ENCODE results near the gene NRIP1. TPM values are rescaled to one million over a fixed set of nuclear protein-coding genes. Genes with fewer than 3 reads are reported as not detected.

The NRIP1 gene
- total and polyA plus RNA-seq, 2 donors (not counting 3 experiments of a cell fraction or from before 2014, with no cell fraction given) = 2.8 to 24.0 TPM

DNA sequence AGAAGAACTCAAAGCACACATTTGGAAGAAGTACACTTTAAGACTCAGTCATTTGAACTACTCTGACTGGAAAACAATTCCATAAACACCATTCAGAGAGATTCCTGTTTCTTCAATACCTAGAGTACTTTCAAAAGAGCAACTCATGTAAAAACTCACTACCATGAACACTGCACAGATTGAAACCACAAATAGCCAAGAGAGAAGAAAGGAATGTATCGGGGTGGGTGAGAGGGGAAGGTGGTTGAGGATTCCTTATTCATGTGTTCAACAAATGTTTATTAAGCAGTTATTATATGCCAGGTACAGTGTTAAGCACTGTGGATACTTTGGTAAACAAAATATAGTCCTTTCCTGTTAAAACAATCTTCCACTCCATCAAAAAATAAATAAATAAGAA is 64.7 kb downstream of the NRIP1 start:
- CTCF ChIA-PET = no interaction called here
- H3K4me2 ChIP-seq (ENCODE audit: insufficient read depth, low read length) = no peak overlapping the region
- intact Hi-C loops (cut with micrococcal nuclease) = no loop called here

More for the DNA sequence above, 64.7 kb downstream of the NRIP1 start:
- DNase-seq (ENCODE audit: low read depth, low spot score) = no peak
- no peaks in the 10 kb centered on the region for H3K9me3 ChIP-seq (replicated peaks; ENCODE audit: control insufficient read depth, insufficient read depth, low read length)
- POLR2A ChIA-PET = no interaction called here
- H3K9me1 ChIP-seq (replicated peaks; ENCODE audit: control insufficient read depth, extremely low read depth, insufficient read depth, low read length) = no peaks in the 10 kb centered on the region
- H4K20me1 ChIP-seq (replicated peaks; ENCODE audit: control insufficient read depth, extremely low read depth, insufficient read depth, low read length) = peaks cover 5% of the 10 kb centered on the region
- no peak for FAIRE-seq
- H2AFZ ChIP-seq (ENCODE audit: low read depth, low read length) = no peak overlapping the region
- dilution Hi-C loops (cut with MboI; ENCODE audit: extremely low pct_ligation_motif_present, low sequenced_read_pairs) = no loop called here
- no peaks in the 10 kb centered on the region for H3K27me3 ChIP-seq (ENCODE audit: control insufficient read depth in 2 of 2, insufficient read depth in 2 of 2, low read length in 2 of 2)
- no peak overlapping the region for H3K4me3 ChIP-seq (replicated peaks in 1 of 3; ENCODE audit: insufficient read depth in 1 of 3, low read depth in 1 of 3, low read length in 3 of 3)
- BruUV-seq (replicated peaks) = no TSS peak
- peaks cover 21% of the 10 kb centered on the region for H3K4me1 ChIP-seq (ENCODE audit: control insufficient read depth, extremely low read depth, insufficient read depth, low read length)
- H3K9ac ChIP-seq (replicated peaks; ENCODE audit: extremely low read depth, insufficient read depth, low read length) = no peak overlapping the region
- no peaks in the 10 kb centered on the region for H3K36me3 ChIP-seq (ENCODE audit: control insufficient read depth in 2 of 2, extremely low read depth in 1 of 2, insufficient read depth in 2 of 2, low read length in 2 of 2)
- TF ChIP-seq POLR2AphosphoS5 (IDR thresholded peaks at IDR 0.05; ENCODE audit: insufficient read depth, low read depth, low read length) (no peak), JUN (IDR thresholded peaks at IDR 0.05; ENCODE audit: borderline replicate concordance, insufficient read depth, insufficient read length, low read depth) (no peak), POLR2A (IDR thresholded peaks at IDR 0.05; ENCODE audit: low read depth, low read length) (no peak), EZH2 (IDR thresholded peaks at IDR 0.05; ENCODE audit: borderline replicate concordance, low read depth, low read length, severe bottlenecking) (no peak), GATA2 (IDR thresholded peaks at IDR 0.05; ENCODE audit: insufficient read depth, insufficient read length, low read depth, low read length) (no peak), MYC (IDR thresholded peaks at IDR 0.05; ENCODE audit: low read depth, low read length) (no peak), FOS (IDR thresholded peaks at IDR 0.05; ENCODE audit: borderline replicate concordance, insufficient read depth, low read length) (no peak)
- TF ChIP-seq, protein P1, sequence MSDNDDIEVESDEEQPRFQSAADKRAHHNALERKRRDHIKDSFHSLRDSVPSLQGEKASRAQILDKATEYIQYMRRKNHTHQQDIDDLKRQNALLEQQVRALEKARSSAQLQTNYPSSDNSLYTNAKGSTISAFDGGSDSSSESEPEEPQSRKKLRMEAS (IDR thresholded peaks at IDR 0.05; ENCODE audit: insufficient read depth, insufficient read length) = no peak
- TF ChIP-seq, protein P2, sequence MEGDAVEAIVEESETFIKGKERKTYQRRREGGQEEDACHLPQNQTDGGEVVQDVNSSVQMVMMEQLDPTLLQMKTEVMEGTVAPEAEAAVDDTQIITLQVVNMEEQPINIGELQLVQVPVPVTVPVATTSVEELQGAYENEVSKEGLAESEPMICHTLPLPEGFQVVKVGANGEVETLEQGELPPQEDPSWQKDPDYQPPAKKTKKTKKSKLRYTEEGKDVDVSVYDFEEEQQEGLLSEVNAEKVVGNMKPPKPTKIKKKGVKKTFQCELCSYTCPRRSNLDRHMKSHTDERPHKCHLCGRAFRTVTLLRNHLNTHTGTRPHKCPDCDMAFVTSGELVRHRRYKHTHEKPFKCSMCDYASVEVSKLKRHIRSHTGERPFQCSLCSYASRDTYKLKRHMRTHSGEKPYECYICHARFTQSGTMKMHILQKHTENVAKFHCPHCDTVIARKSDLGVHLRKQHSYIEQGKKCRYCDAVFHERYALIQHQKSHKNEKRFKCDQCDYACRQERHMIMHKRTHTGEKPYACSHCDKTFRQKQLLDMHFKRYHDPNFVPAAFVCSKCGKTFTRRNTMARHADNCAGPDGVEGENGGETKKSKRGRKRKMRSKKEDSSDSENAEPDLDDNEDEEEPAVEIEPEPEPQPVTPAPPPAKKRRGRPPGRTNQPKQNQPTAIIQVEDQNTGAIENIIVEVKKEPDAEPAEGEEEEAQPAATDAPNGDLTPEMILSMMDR (IDR thresholded peaks at IDR 0.05; ENCODE audit: extremely low read depth in 1 of 2, insufficient read depth in 1 of 2, low read depth in 1 of 2, low read length in 2 of 2) = no peak
- H3K27ac ChIP-seq (ENCODE audit: insufficient read depth, low read depth, low read length) = no peak overlapping the region
- peaks cover 85% of the 10 kb centered on the region for H3K79me2 ChIP-seq (ENCODE audit: control insufficient read depth, insufficient read depth, low read length)

Measured in endothelial cell of umbilical vein (primary cell).